Globus pallidus (tissue), 1 donor: ENCODE data around the gene LY6G5B.
"Not testable (repeated sequence)": the region's sequence is repeated elsewhere in the genome, so short reads cannot be mapped to it uniquely, and the experiment has no call there.

ENCODE experiments used
- DNase-seq: peaks from one replicate; pipeline ENCODE4 v3.0.0-alpha.2; 2015; ENCODE audit warnings: low spot score

LY6G5B gene

DNA sequence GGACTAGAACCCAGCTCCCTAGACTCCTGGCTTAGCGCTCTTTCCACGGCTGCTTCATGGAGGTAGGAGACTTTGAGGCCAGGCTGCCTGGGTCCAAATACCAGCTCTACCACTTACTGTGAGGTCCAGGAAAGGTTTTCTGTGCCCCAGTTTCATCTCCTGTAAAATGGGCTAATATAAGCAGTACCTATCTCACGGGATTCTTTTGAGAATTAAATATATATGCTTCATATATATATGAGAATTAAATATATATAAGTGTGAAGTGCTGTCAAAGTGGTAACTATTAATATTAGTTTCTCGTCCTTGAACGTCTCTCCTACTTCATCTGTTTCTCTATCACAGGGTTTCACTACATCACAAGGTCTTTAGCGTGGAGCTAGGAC, 21.3 kb downstream of the LY6G5B start:
- no peak for DNase-seq

DNA sequence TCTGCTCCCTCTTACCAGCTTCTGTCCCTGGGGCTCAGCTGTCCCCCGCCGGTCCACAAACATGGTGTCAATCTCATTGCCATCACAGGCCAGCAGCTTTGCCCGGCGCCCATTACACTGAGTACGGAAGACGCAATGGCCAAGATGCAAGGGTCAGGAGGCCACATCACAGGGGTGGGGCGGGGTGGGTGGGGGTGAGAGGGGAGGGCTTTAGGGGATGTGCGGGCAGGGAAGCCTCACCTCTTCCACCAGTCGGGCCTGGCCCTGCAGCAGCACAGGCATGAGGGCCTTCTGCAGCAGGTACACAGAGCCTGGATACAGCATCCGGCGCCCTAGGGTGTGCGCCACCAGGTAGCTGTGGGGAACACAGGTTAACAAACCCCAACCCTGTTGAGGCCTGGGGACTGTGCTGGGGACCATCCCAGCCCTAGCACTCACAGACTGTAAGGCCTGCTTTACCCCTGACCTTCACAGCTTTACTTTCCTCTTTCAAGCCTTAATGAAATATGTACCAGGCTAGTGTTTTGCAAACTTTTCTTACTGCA, 21.9 kb downstream of the LY6G5B start:
- DNase-seq = no peak

DNA sequence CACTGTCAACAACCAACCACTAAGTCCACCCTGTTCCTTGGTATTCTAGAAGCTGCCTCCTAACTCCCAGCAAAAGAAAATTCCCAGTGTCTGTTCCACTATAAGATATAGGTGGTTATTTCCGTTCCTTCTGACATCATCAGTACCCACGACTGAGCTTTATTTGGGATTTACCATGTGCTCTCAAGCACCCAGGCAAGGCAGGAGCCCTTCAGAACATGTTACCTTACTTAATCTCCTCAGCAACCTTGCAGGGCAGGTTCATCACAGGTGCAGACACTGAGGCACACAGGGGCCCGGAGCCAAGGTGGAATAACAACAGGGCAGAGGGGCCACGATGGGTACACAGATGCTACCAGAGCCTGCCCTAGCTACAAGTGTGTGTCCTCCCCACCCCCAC, 22.6 kb downstream of the LY6G5B start:
- DNase-seq = no peak

DNA sequence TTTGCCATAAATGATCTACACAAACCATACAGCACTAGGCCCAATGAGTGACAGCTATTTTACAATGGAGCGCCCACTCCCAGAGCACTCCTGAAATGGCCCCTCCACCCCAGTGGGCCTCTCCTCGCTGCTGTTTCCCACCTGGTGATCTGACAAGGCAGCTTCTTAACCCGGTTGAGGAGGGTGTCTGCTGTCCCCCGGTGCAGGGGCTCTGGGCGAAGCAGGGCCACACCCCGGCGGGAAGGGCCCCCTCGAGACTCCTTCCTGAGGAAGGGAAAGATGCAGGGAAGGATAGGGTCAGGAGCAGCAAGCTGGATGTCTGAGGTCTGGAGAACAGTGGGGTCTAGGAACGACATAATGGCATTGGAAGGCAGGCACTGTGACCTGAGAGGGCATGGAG, 23.1 kb downstream of the LY6G5B start:
- DNase-seq = no peak

DNA sequence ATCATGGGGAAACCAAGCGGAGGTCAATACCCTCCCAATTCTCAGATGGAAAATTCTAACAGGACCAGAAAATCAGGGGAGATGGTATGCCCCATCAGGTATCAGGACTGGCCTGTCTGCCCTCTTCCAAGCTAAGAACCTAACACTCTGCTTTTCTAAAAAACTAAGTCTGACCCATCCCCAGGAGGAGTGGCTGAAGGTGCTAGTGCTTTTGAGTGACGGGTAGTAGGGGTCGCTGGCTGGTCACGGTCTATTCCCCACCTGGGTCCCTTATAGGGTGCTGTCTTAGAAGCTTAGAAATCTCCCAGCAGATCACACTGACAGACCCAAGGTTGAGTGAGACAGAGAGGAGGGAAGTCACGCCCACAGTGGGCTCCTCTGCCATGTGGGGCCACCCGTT, 23.8 kb downstream of the LY6G5B start:
- no peak for DNase-seq

DNA sequence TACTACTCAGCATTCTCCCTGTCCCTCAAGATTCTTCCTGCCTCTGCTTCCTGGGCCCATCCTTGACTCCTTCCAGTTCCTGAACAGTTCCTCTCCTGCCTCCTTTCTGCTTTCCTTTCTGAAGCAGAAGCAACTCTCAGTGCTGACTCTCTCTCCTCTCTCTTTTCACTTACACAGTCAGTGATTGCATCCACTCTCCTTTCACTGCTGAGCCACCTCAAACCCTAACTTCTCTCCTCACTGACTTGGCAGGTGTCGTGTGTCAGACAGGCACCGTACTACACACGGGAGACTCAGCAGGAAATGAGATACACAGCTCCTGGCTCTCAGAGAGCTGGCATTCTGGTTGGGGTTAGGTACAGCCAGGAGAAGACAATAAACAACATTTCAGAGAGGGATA, 27.8 kb downstream of the LY6G5B start:
- DNase-seq = no peak

DNA sequence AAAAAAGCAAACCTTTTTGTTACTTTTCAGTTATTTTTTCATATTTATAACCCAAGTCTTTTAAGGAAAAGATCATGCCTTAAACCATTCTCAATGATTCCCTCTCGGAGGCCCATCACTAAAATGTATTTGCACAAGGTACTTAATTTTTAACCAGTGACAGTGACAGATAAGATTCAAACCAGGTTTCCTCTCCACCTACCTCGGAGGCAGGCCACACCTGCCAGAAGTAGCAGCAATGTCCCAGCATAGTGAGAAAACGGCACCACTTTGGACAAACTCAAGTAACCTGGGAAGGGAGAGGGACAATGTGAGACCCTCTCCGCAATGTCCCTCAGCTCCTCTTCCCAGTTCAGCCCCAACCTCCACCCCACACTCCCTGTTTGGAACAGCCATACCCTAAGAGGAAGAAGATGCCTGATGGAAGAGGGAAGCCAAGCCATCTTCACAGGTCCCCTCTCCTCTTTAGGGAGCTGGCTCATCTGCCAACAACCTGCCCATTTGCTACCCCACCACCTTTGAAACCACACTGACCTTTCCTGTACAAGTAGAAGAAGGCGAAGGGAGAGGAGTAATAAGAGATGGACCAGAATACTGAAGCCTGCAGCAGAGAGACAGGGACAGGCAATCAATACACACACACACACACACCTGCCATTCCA, 31.1 kb downstream of the LY6G5B start:
- DNase-seq = no peak

DNA sequence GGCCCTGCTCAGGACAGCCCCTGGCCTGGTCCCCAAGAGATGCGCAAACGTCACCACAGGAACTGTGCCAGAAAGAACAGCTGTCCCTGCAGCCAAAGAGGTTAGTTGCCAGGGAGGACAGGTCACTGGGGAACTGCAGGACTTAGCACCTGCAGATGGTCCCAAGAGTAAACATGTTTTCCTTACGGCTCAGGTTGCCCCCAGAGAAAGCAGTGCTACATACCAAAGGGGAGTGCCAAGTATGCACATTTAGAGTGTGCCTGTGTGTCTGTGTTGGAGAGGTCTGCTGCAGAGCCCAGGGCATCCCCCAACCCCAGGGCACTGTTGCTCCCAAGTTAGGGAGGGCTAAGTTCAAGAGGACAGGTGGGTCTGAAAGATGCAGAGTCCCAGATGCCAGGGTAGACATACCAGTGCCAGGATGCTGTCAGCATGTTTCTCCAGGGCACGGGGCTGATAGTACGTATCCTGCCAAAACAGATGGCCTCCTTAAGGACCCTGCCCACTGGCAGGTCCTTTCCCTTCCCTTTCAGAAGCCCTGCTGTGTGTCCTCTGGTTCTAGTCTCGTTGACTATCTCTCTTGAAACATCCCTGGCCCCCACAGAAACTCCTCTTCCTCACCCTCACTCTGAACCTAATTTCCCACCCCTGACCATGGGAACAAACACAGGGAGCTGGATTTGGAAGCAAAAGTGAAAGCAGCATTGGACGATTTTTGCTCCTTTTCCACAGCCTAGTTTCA, 32.1 kb downstream of the LY6G5B start:
- no peak for DNase-seq

DNA sequence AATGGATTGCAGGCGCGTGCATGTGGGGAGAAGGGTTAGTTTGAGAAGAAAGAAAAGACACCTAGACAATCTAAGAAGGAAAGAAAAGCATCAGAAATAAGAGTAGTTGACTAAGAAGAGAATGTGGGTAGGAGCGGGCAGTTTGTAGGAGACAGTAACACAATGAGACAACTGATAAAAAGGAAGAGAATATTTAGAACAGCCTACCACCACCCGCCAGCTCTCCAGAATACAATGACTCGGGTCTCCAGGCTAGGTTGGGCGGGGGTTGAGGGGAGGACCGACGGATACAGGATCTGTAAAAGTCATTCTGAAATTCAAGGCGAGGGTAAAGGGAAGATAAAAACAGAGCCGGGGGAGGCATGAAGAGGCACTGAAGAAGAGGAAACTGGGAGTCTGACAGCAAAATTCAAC, 32.6 kb downstream of the LY6G5B start:
- DNase-seq = no peak

DNA sequence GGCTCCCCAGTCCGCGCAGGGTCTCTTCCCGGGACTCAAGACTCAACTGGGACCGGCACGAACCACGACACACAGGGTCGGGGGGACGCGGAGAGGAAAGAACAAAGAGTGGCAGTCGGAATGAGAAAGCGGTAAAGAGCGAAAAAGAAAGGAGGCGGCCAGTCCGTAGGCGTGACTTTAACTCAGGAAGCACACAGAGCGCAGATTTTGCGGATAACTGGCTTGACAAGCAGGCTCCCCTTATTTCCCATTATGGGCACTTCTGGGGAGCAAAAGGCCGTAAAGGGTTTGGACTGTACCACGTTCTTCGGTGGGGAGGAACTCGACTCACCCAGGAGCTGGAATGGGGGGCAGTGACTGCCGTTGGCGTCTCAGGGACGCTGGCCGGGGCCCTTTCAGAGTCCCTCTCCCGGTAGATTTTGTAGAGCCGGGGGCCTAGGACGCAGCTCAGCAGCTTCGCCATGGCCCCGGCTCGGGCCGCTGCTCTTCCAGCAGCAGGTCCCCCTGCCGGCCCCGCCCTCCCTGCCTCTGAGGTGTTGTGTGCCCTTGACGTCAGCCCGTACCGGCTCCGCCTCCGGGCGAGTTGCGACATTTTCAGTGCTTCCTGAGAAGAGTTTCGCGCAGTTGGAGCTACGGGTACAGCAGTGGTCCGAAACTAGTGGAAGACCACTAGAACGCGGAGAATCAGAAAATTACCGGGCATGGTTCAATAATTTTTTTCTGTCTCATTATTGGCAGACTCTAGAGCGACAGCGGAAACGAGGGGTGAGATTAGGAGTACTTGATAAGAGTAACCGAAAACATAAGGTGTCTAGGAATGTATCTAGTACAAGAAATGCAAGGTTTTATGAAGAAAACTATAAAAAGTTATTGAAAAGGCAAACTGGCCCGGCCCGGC, 33.3 kb downstream of the LY6G5B start, which contains the start of gene ABHD16A:
Gene ABHD16A, minus strand, starts transcription at position 506 of the 898 bp plus-strand sequence. Its CDS starts 43 bp downstream, at position 463.
- DNase-seq = peak; percentile 98

DNA sequence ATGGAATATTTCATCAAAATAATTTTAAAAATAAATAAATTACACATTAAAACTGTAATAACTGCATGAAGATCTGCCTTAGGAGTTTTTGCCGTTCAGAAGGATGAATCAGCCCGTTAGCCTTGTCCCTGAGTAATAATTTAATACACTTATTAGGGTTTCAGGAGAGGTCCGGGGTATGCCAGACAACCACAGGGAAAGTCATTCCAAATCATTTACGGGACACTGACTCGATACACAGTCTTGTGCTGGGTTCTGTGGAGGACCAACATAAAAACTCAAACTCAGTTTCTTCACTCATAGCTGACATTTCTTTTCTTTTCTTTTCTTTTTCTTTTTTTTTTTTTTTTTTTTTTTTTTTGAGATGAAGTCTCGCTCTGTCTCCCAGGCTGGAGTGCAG, 36.2 kb downstream of the LY6G5B start:
- no peak for DNase-seq

DNA sequence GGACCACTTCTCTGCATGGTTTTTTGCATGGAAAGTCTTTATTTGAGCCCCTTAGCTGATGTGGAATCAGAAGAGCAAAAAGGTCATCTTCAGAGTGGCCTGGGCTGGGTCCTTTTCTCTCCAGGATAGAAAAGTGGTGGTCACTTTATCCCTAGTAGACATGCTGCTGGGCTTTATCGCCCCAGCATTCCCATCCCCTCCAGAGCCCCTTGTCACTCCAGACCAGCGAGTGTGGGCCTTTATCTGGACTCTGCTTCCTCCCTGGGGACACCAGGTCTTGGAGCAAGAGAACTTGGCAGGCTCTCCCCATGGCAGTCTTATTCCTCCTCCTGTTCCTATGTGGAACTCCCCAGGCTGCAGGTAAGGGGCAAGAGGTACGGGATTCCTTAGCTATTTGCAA, 36.8 kb downstream of the LY6G5B start, which contains the start of gene LY6G6F:
Gene LY6G6F, plus strand, starts transcription at position 268 of the 400 bp plus-strand sequence. Its CDS starts 41 bp downstream, at position 309.
- DNase-seq = no peak

DNA sequence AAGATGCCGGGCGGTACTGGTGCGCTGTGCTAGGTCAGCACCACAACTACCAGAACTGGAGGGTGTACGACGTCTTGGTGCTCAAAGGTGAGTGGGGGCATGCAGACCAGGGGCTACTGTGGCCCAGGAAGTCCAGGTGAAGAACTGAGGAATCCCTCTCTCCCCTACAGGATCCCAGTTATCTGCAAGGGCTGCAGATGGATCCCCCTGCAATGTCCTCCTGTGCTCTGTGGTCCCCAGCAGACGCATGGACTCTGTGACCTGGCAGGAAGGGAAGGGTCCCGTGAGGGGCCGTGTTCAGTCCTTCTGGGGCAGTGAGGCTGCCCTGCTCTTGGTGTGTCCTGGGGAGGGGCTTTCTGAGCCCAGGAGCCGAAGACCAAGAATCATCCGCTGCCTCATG, 37.9 kb downstream of the LY6G5B start:
- no peak for DNase-seq

DNA sequence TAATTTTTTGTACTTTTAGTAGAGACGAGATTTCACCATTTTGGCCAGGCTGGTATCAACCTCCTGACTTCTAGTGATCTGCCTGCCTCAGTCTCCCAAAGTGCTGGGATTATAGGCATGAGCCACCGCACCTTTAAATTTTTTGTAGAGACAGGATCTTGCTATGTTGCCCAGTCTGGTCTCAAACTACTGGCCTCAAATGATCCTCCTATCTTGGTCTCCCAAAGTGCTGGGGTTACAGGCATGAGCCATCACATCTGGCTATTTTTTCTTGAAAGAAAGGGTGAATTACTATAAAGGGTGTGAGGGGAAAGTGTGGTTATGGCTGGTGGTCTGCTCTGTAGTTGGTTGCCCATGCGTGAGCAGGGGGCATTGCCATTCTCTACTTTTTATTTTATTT, 38.4 kb downstream of the LY6G5B start:
- DNase-seq = no peak

DNA sequence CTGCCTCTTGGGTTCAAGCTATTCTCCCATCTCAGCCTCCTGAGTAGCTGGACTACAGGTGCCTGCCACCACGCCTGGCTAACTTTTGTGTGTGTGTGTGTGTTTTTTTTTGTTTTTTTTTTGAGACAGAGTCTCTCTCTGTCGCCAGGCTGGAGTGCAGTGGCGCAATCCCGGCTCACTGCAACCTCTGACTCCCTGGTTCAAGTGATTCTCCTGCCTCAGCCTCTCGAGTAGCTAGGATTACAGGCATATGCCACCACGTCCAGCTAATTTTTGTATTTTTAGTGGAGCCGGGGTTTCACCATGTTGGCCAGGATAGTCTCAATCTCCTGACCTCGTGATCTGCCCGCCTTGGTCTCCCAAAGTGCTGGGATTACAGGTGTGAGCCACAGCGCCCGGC, 39.4 kb downstream of the LY6G5B start:
- not testable (repeated sequence) for DNase-seq

DNA sequence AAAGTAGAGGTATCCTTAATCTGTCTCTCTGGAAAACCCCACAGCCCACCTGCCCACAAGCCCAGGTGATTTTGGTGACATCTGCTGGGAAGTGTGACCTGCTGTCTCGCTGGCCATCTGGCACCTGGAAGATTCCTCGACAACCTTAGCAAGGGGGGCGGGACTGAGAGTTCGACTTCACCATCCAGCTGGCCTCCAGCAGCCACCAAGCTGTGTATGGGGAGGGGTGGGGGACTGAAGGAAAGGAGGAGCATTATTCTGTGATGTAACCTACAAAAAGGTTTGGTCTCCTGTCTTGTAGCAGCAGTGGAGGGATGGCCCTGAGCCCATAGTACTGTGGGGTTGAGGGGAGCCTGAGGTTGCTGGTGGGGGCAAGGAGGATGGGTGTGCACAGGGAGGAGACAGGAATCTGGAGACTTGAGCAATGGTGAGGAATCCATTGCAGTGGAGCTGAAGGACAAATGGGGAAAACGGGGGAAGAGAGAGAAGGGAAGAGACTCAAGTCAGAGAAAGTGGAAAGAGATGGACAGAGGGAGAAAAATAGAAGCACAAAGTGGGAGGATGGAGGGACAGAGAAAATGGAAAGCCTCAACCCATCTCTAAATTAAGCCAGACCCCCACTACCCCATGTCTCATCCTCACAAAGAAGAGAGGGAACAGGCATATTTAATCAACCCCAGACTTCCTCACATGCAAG, 40.9 kb downstream of the LY6G5B start:
- no peak for DNase-seq

DNA sequence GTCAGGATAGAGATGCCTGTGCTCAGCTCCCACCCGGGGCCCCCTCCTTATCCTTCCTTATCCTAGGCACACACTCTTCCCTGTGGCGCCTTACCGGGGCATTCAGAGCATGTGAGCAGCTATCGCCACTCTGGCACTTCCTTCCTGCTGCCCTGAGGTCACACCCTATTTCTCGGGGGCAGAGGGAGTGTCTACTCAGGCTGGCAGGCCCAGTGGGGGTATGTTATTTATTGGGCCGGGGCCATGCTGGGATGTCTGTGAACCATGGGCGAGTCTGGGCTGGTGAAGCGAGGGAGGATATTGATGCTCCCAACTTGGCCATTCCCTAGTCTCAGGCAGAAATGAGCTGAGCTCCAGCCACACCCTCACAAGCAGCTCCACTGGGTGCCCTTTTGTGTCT, 41.5 kb downstream of the LY6G5B start:
- DNase-seq = no peak

DNA sequence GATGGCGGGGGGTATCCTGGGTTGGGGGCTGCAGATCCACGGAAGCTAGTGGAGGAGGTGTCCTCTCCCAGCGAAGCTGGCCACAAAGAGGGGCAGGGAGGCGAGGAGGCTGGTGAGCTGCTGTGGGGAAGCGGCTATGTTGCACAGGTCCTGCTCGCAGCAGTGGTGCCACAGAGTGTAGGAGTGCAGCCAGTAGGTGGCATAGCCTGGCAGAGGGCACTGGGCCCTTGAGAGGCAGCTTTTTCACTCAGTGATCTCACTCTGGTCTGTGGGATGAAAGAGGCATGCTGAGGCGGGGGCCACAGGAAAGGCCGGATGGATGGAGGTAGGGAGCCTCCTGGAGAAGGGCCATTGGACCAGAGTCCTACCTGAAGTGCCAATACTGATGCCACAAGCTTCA, 42.5 kb downstream of the LY6G5B start:
- no peak for DNase-seq

DNA sequence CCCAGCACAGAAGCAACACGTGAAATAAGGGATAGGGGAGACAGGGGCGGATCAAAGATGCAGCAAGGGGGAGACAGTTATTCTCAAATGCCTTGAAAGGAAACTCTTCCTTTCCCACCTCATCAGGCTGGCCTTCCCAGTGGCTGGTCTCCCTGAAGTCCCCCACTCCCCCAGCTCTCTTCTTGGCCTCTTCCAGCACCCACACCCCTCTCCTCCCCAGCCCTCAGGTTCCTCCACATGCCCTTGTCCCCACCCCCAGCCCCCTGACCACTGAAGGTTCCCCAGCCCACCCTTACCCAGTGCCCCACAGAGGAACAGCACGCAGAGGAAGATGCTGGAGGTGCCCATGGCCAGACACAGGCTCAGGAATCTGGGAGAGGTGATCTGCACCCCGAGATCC, 43.7 kb downstream of the LY6G5B start:
- no peak for DNase-seq

DNA sequence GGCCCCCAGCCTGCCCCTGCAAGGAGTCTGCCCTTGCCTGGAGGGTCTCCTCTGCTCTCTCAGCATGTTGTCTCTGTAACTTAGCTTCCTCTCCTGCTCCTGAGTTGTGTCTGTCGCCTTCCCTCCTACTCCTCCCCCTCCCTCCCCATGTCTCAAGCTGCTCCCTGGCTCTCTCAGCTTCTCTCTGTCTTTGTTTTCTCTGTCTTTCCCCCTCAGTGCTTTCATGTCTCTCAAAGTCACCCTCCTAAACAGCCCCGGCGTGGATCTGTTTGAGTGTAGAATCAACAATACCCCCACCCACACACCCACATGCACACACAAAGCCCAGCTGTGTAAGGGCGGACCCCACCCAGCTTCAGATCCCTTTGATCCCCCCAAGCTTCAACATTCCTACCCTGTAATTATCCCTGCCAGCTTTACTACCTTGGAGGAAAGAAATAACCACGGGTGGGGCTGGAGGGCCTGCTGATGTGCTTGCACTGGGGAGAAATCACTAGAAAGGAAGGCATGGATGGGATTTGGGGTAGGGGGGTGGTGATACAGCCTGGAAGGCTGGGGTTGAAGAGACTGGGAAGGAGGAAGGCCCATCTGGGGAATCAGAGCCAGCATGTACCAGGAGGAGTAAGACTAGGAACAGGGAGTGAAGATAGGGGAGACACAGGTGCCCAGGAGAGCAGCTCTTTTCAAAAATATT, 44.4 kb downstream of the LY6G5B start:
- no peak for DNase-seq
